ENCODE results near the gene AJAP1.

DNA sequence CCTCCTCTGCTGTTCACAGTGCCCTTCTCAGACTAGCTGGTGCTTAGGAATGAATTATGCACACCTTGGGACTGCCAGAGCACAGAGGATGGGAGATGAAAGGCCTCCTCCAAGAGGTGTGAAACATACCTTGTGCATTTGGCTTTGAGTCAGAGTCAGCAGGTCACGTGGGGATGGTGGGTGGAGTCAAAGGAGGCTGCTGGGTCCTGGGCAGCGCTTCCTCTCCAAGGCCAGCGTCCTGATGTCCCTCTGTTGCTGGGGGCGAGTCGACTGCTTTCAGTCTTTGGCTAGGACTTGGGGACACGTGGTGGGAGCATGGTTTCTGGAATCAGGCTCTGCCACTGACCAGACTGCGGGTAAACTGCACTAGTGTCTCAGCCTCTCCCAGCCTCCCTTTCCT lies 91.2 kb downstream of the AJAP1 start:
- TF ChIP-seq, protein P1, sequence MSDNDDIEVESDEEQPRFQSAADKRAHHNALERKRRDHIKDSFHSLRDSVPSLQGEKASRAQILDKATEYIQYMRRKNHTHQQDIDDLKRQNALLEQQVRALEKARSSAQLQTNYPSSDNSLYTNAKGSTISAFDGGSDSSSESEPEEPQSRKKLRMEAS (IDR thresholded peaks at IDR 0.05) = no peak
- no peak for TF ChIP-seq CREB1 (IDR thresholded peaks at IDR 0.05; ENCODE audit: low read depth)
- TF ChIP-seq FOXM1 (IDR thresholded peaks at IDR 0.05; ENCODE audit: borderline replicate concordance, low read depth) = no peak

All from Ishikawa (cell line).